ENCODE data around the gene KNSTRN.

The KNSTRN gene

DNA sequence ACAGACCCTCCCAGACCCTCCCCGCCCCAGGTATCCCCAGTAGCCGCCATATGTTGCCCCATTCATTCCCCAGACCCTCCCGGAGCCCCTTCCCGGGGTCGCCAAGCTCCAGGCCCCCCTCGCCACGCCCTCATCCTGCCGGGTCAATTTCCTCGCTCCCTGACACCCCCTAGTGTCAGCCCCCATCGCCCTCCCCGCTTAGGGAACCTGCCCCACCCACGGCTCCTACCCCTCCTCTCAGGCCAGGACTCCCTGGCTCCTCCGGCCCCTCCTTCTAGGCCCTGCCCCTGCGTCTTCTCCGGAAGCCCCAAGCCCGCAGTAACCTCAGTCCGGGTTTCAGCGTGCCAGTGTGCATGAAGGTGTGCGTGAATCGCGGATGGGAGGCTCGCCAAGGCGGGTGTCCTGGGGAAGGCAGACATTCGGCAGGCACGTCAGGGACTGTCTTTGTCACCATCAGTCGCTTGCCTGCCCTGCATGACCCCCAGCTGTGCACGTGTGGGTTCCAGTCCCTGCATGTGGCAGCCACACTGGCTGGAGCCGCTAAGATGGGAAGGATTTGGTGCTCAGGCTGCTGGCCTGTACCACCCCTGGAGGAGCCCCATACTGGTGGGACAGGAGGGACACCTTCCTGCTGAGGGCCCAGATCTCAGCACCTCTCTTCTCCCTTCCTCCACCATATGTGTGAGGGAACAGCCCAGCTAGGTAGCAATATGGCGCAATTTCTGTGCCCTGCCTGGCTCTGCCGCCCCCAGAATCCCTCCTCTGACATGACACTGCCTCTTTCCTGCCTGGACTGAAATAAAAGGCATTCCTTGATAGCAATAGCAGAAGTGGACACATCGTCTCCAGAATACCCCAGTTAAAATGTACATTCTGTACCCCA is 23.8 kb upstream of the KNSTRN start:
- no peaks in the 10 kb centered on the region; a peak in 3 of 22 replicates for H3K27me3 ChIP-seq
- TF ChIP-seq Cebpa-rat (IDR thresholded peaks at IDR 0.05): no peak; a peak in 1 of 22 replicates
- H3K9me3 ChIP-seq (replicated peaks in 1 of 11): no peaks in the 10 kb centered on the region
- peak overlapping the region; percentile 81 to 99 (median 97) for H3K4me2 ChIP-seq
- peaks cover 10 to 34% (median 25%) of the 10 kb centered on the region in 10 experiments for H3K4me1 ChIP-seq
- no peak overlapping the region for H3K27ac ChIP-seq
- peaks cover 0 to 39% (median 14%) of the 10 kb centered on the region in 11 experiments; a peak in 13 of 22 replicates for H4K20me1 ChIP-seq
- peak overlapping the region in 8 of 11 experiments; percentile 13 to 55 (median 44); a peak in 10 of 22 replicates for H3K9ac ChIP-seq
- H3K36me3 ChIP-seq: no peaks in the 10 kb centered on the region
- peak overlapping the region; percentile 51 to 78 (median 66) for H3K4me3 ChIP-seq

DNA sequence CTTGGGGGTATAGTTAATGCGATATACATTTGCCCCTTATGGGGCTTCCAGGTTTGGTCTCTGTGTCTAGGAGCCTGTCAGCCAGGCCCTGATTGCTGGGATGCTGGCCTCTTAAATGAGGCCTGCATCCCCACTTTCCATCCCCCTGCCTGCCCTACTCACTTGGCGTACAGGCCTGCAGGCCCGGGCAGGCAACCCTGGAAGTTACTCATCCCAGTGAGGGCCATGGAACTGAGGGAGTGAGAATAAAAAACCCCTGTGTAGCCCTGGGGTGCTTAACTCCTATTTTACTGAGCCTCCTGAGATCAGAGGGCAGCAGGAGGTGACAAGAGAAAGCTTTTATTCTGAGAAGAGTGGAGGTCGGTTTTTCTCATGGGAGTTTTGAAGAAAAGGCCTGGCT is 22.5 kb upstream of the KNSTRN start:
- Histone ChIP-seq H3K27ac (no peak overlapping the region), H3K27me3 (no peaks in the 10 kb centered on the region; a peak in 3 of 22 replicates), H3K4me1 (peaks cover 10 to 21% (median 18%) of the 10 kb centered on the region in 10 experiments), H3K4me2 (no peak overlapping the region), H3K9me3 (replicated peaks in 1 of 11) (no peaks in the 10 kb centered on the region), H3K36me3 (no peaks in the 10 kb centered on the region; a peak in 1 of 22 replicates), H3K4me3 (no peak overlapping the region), H3K9ac (no peak overlapping the region), H4K20me1 (peaks cover 0 to 39% (median 14%) of the 10 kb centered on the region in 11 experiments; a peak in 13 of 22 replicates)
- TF ChIP-seq Cebpa-rat (IDR thresholded peaks at IDR 0.05): no peak

DNA sequence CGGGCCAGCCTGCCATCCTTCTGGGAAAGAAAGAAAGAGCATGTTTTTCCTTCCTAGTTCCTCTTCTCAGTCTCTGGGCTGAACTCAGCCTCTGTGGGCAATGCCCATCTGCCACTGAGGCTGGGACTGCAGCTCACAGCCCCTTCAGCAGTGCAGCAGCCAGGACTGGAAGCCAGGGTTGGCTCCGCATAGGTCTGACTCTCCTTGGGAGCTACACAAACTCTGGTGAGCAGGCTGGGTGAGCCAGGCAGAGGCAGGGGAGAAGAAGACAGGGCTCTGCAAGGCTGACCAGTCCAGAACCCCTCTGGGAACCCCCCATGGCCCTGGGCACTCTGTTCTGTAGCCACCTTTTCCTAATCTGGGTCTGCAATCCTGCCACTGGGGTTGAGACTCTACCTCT is 20.9 kb upstream of the KNSTRN start:
- Histone ChIP-seq H4K20me1 (peaks cover 0 to 37% (median 14%) of the 10 kb centered on the region in 11 experiments; a peak in 13 of 22 replicates), H3K9me3 (replicated peaks in 1 of 11) (no peaks in the 10 kb centered on the region), H3K4me2 (no peak overlapping the region; a peak in 1 of 22 replicates), H3K9ac (no peak overlapping the region), H3K4me1 (peaks cover 11 to 26% (median 21%) of the 10 kb centered on the region in 10 experiments), H3K4me3 (no peak overlapping the region), H3K27ac (no peak overlapping the region), H3K36me3 (no peaks in the 10 kb centered on the region; a peak in 1 of 22 replicates), H3K27me3 (no peaks in the 10 kb centered on the region; a peak in 3 of 22 replicates)
- no peak for TF ChIP-seq Cebpa-rat (IDR thresholded peaks at IDR 0.05)

DNA sequence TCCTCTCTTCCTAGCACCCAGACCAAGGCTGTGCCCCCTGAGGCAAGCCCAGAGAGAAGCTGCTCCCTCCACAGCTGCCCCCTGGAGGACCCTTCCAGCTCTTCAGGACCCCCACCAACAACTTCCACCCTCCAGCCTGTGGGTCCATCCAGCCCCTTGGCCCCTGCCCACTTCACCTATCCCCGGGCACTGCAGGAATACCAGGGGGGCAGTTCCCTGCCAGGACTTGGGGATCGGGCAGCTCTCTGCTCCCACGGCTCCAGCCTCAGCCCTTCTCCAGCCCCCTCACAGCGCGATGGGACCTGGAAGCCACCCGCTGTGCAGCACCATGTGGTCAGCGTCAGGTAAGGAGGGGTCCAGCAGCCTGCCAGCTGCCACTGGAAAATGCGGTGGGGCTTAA is 18.9 kb upstream of the KNSTRN start:
- peaks cover 0 to 30% (median 14%) of the 10 kb centered on the region in 11 experiments; a peak in 13 of 22 replicates for H4K20me1 ChIP-seq

DNA sequence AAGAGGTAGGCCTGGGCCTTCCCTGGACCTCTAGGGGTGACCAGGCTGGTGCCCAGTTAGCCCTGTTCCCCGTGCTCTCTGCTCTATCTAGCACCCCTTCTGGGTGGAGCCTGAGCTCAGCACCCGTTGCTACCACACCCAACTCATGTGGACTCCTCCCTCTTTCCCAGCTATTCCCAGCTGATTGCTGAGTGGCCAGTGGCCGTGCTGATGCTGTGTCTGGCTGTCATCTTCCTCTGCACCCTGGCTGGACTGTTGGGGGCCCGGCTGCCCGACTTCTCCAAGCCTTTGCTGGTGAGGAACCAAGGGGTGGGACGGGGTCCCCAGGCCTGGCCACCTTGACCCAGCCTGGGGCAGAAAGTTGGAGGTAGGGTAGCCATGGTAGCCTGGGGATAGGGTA is 18.3 kb upstream of the KNSTRN start:
- H3K9me3 ChIP-seq (replicated peaks in 1 of 11): no peaks in the 10 kb centered on the region
- TF ChIP-seq Cebpa-rat (IDR thresholded peaks at IDR 0.05): no peak

More for the DNA sequence above, 18.9 kb upstream of the KNSTRN start:
- no peak overlapping the region for H3K4me2 ChIP-seq
- H3K9ac ChIP-seq: no peak overlapping the region
- no peaks in the 10 kb centered on the region; a peak in 3 of 22 replicates for H3K27me3 ChIP-seq
- TF ChIP-seq Cebpa-rat (IDR thresholded peaks at IDR 0.05): no peak
- peaks cover 20 to 33% (median 30%) of the 10 kb centered on the region in 10 experiments for H3K4me1 ChIP-seq
- H3K36me3 ChIP-seq: no peaks in the 10 kb centered on the region; a peak in 1 of 22 replicates
- no peaks in the 10 kb centered on the region for H3K9me3 ChIP-seq (replicated peaks in 1 of 11)
- no peak overlapping the region for H3K4me3 ChIP-seq
- H3K27ac ChIP-seq: no peak overlapping the region

DNA sequence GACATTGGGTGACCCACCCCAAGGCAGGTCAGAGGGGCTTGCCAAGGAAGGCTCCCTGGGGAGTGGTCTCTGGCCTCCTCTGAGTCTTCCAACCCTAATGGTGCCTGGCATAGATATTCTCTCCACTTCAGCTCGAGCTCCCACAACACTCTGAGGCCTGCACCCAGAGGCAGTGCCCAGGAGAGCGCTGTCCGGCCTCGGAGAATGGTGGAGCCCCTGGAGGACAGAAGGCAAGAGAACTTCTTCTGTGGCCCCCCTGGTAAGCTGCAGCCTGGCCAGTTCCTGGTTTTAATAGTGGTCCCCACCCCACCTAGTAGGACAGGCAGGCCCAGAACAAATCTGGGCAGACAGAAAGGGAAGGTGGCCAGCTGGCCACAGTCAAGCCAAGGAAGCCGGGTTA is 17.5 kb upstream of the KNSTRN start:
- H3K4me2 ChIP-seq: no peak overlapping the region
- no peak overlapping the region for H3K4me3 ChIP-seq
- peaks cover 14 to 25% (median 23%) of the 10 kb centered on the region in 10 experiments for H3K4me1 ChIP-seq
- TF ChIP-seq Cebpa-rat (IDR thresholded peaks at IDR 0.05): no peak
- no peak overlapping the region for H3K27ac ChIP-seq
- H4K20me1 ChIP-seq: peaks cover 0 to 16% (median 4%) of the 10 kb centered on the region in 11 experiments; a peak in 8 of 22 replicates
- no peaks in the 10 kb centered on the region for H3K27me3 ChIP-seq
- H3K9me3 ChIP-seq (replicated peaks in 1 of 11): no peaks in the 10 kb centered on the region
- no peak overlapping the region for H3K9ac ChIP-seq
- H3K36me3 ChIP-seq: no peaks in the 10 kb centered on the region; a peak in 1 of 22 replicates

More for the DNA sequence above, 18.3 kb upstream of the KNSTRN start:
- Histone ChIP-seq H3K4me1 (peaks cover 14 to 28% (median 25%) of the 10 kb centered on the region in 10 experiments), H3K4me2 (no peak overlapping the region), H3K9ac (no peak overlapping the region), H3K36me3 (no peaks in the 10 kb centered on the region; a peak in 1 of 22 replicates), H3K27ac (no peak overlapping the region), H3K27me3 (no peaks in the 10 kb centered on the region; a peak in 1 of 22 replicates), H4K20me1 (peaks cover 0 to 23% (median 8%) of the 10 kb centered on the region in 11 experiments; a peak in 13 of 22 replicates), H3K4me3 (no peak overlapping the region)

DNA sequence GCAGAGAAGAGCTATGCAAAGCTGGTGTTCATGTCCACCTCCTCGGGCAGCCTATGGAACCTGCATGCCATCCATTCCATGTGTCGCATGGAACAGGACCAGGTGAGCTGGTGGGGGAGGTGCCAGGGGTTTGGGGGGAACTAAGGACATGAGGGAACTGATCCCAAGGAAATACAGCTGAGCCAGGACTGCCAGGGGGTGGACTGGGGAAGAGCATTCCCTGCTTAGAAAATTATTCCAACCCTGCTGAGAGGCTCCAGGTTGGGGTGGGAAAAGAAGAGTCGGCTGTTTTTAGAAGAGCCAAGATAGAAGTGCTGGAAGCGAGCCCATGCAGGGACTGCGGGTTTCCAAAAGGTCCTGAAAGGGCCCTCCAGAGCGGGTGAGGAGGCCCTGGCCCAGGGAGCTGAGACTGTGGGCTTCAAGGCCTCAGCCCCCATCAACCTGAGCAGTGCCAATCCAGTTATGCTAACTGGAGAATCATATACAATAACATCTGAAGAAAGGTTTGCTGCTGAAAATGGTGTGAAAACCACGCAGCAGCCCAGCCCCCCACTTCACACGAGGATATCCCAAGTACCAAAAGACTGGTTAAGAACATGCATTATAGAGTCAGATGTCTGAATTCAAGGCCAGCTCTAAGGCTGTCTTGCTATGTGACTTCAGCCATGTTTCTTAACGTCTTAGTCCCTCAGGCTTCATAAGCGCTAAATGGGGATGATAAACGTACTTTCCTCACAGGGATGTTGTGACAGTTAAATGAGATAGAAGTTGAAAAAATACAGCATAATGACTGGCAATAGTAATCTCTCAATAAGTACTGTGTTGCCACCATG is 16.7 kb upstream of the KNSTRN start:
- H4K20me1 ChIP-seq: peaks cover 0 to 11% (median 0%) of the 10 kb centered on the region in 11 experiments; a peak in 4 of 22 replicates

More for the DNA sequence above, 16.7 kb upstream of the KNSTRN start:
- H3K27me3 ChIP-seq: no peaks in the 10 kb centered on the region
- peak overlapping the region in 4 of 11 experiments; percentile 79 to 96 (median 92); a peak in 2 of 22 replicates for H3K4me2 ChIP-seq
- no peak for TF ChIP-seq Cebpa-rat (IDR thresholded peaks at IDR 0.05)
- no peak overlapping the region for H3K27ac ChIP-seq
- H3K9me3 ChIP-seq (replicated peaks in 1 of 11): no peaks in the 10 kb centered on the region
- peaks cover 14 to 25% (median 23%) of the 10 kb centered on the region in 10 experiments for H3K4me1 ChIP-seq
- H3K36me3 ChIP-seq: no peaks in the 10 kb centered on the region; a peak in 1 of 22 replicates
- H3K4me3 ChIP-seq: no peak overlapping the region
- H3K9ac ChIP-seq: no peak overlapping the region
